HepG2 (cell line): ENCODE results near the gene PRRT2. TPM values are rescaled to one million over a fixed set of nuclear protein-coding genes. Genes with fewer than 3 reads are reported as not detected.
A peak's percentile ranks its signal among the peaks of the same experiment; 100 is the strongest.

Experiments
- ATAC-seq: fragments of 200-7000 bp; cut with Tn5 transposase; 3 replicates; pipeline ENCODE4 v1.9.1; 2020; ENCODE audit warnings: mild to moderate bottlenecking, moderate library complexity
- BruUV-seq: library from RNA; stranded (reverse); fragments of 400-500 nt; replicated peaks from 2 replicates; lab custom pipeline; 2021; lab: Mats Ljungman, UMichigan
- CTCF ChIA-PET: fragments of 300-600 bp; formaldehyde crosslinking; extraction: SDS; loops from one replicate; lab custom pipeline; 2021; ENCODE audit warnings: low total read pairs, inconsistent platforms, low intra/inter-chr PET ratio; lab: Yijun Ruan, JAX
- POLR2A ChIA-PET: fragments of 350-600 bp; sonication (Branson Sonifier 250); formaldehyde crosslinking; loops from one replicate; lab custom pipeline; 2020; ENCODE audit warnings: antibody characterized with exemption, inconsistent platforms; lab: Yijun Ruan, JAX
- DNase-seq: peaks from one replicate; pipeline ENCODE4 v3.0.0-alpha.2; 2015; ENCODE audit warnings: low spot score
- FAIRE-seq: peaks from 3 replicates; lab custom pipeline; 2011; peaks lifted over from hg19 to GRCh38; lab: Jason Lieb, UNC
- H2AFZ ChIP-seq: one replicate; pipeline ENCODE4 v1.6.1; 2011; ENCODE audit warnings: low read length, inconsistent platforms
- H3K27ac ChIP-seq: fragments of 300-600 bp; 3 replicates; pipeline ENCODE4 v1.8.0; 2011; ENCODE audit warnings: mixed run types, mild to moderate bottlenecking, mixed read lengths, low read length, inconsistent platforms; ENCODE audit not compliant: insufficient read depth; ENCODE audit errors: extremely low read length
- H3K27me3 ChIP-seq, 2 experiments: fragments of 200-600 bp in 1 of 2; 2 replicates in 1 of 2; 3 replicates in 1 of 2; pipeline versions ENCODE4 v1.6.0 to v1.8.0; 2011; ENCODE audit warnings: low read length in 2 of 2, mild to moderate bottlenecking in 2 of 2, moderate library complexity in 2 of 2, inconsistent platforms in 1 of 2; ENCODE audit not compliant: insufficient read depth in 2 of 2, control insufficient read depth in 1 of 2
- H3K36me3 ChIP-seq, 2 experiments: fragments of 200-600 bp in 1 of 2; replicated peaks in 1 of 2; 2 replicates in 1 of 2; 3 replicates in 1 of 2; pipeline versions ENCODE4 v1.5.1 to v1.8.0; 2011; ENCODE audit warnings: low read length in 2 of 2, inconsistent platforms in 1 of 2; ENCODE audit not compliant: insufficient read depth in 2 of 2, control insufficient read depth in 1 of 2
- H3K4me1 ChIP-seq: 2 replicates; pipeline ENCODE4 v1.5.1; 2012; ENCODE audit warnings: low read length, inconsistent platforms; ENCODE audit not compliant: insufficient read depth
- H3K4me2 ChIP-seq: 2 replicates; pipeline ENCODE4 v1.6.0; 2011; ENCODE audit warnings: low read depth, low read length, inconsistent platforms
- H3K4me3 ChIP-seq, 3 experiments: fragments of 200-600 bp in 1 of 3; sonication (generic), shearing (Covaris generic) in 1 of 3; replicated peaks in 1 of 3; 2 replicates each; pipeline ENCODE4 v1.5.1; 2011 to 2016; ENCODE audit warnings: low read length in 3 of 3, inconsistent platforms in 2 of 3, low read depth in 2 of 3, mild to moderate bottlenecking in 2 of 3, control low read depth in 1 of 3, mixed read lengths in 1 of 3; ENCODE audit not compliant: insufficient read depth in 1 of 3
- H3K79me2 ChIP-seq: one replicate; pipeline ENCODE4 v1.6.1; 2011; ENCODE audit warnings: low read length, inconsistent platforms; ENCODE audit not compliant: insufficient read depth
- H3K9ac ChIP-seq: 2 replicates; pipeline ENCODE4 v1.6.0; 2011; ENCODE audit warnings: mild to moderate bottlenecking, low read depth, low read length, inconsistent platforms; ENCODE audit not compliant: insufficient read depth
- H3K9me3 ChIP-seq: 2 replicates; pipeline ENCODE4 v1.5.1; 2012; ENCODE audit warnings: mild to moderate bottlenecking, low read length
- H4K20me1 ChIP-seq: 2 replicates; pipeline ENCODE4 v1.6.0; 2011; ENCODE audit warnings: inconsistent platforms, mild to moderate bottlenecking, low read length, moderate library complexity; ENCODE audit not compliant: insufficient read depth
- CTCF ChIP-seq: sonication (generic); formaldehyde crosslinking; IDR thresholded peaks from 2 replicates; pipeline ENCODE4 v1.5.0; 2020; ENCODE audit warnings: mild to moderate bottlenecking, missing genetic modification reagents, moderate library complexity
- DZIP1 ChIP-seq: sonication (generic); formaldehyde crosslinking; IDR thresholded peaks from 2 replicates; pipeline ENCODE4 v1.5.0; 2020; ENCODE audit warnings: mild to moderate bottlenecking, missing genetic modification reagents
- ETV6 ChIP-seq: sonication (generic); formaldehyde crosslinking; conservative IDR thresholded peaks from 2 replicates; pipeline ENCODE4 v1.4.0; 2020; ENCODE audit warnings: missing genetic modification reagents
- PAF1 ChIP-seq: IDR thresholded peaks from 2 replicates; pipeline ENCODE4 v1.6.1; 2016; ENCODE audit warnings: missing genetic modification reagents, missing compliant biosample characterization
- PITX1 ChIP-seq: sonication (generic); formaldehyde crosslinking; IDR thresholded peaks from 2 replicates; pipeline ENCODE4 v1.5.1; 2020; ENCODE audit warnings: mild to moderate bottlenecking, missing genetic modification reagents
- POLR2A ChIP-seq, 2 experiments: IDR thresholded peaks; 2 replicates each; pipeline ENCODE4 v1.6.1; 2011; ENCODE audit warnings: low read depth in 2 of 2, low read length in 2 of 2, mild to moderate bottlenecking in 1 of 2, moderate library complexity in 1 of 2; ENCODE audit not compliant: insufficient read depth in 1 of 2
- SRSF4 ChIP-seq: fragments of 200-400 bp; formaldehyde crosslinking; IDR thresholded peaks from one replicate; pipeline ENCODE4 v1.6.1; 2018; ENCODE audit warnings: mild to moderate bottlenecking, low read depth, low read length, moderate library complexity; ENCODE audit not compliant: poor library complexity, severe bottlenecking
- XRCC5 ChIP-seq: fragments of 200-400 bp; formaldehyde crosslinking; optimal IDR thresholded peaks from 2 replicates; pipeline ENCODE3; 2017; ENCODE audit warnings: mild to moderate bottlenecking, low read length
- ZBTB33 ChIP-seq: sonication (generic); formaldehyde crosslinking; IDR thresholded peaks from 2 replicates; pipeline ENCODE4 v1.4.0; 2020; ENCODE audit warnings: missing genetic modification reagents
- ZNF230 ChIP-seq: sonication (generic); formaldehyde crosslinking; IDR thresholded peaks from 2 replicates; pipeline ENCODE4 v1.4.0; 2020; ENCODE audit warnings: mild to moderate bottlenecking, missing genetic modification reagents
- ZNF501 ChIP-seq: sonication (generic); formaldehyde crosslinking; IDR thresholded peaks from 2 replicates; pipeline ENCODE4 v1.5.1; 2020; ENCODE audit warnings: mild to moderate bottlenecking, moderate library complexity, missing genetic modification reagents
- ZNF574 ChIP-seq: sonication (generic); formaldehyde crosslinking; IDR thresholded peaks from 2 replicates; pipeline ENCODE4 v1.4.0; 2020; ENCODE audit warnings: missing genetic modification reagents
- ZNF598 ChIP-seq: sonication (generic); formaldehyde crosslinking; IDR thresholded peaks from 2 replicates; pipeline ENCODE4 v1.5.1; 2020; ENCODE audit warnings: mild to moderate bottlenecking, missing genetic modification reagents, borderline replicate concordance
- ZNF737 ChIP-seq: sonication (generic); formaldehyde crosslinking; IDR thresholded peaks from 2 replicates; pipeline ENCODE4 v1.5.0; 2020; ENCODE audit warnings: missing genetic modification reagents, mild to moderate bottlenecking, borderline replicate concordance
- WGBS: methylation state at CpG from one replicate; pipeline ENCODE4 v1.1.6; 2017; ENCODE audit warnings: low lambda C conversion rate; 5-methylcytosine and 5-hydroxymethylcytosine counted together
- in situ Hi-C: cut with HindIII; loops from 2 replicates; pipeline ENCODE4 v1.10.0; 2017; ENCODE audit warnings: low pct_unique_long_range_greater_than_20kb; ENCODE audit not compliant: extremely low pct_ligation_motif_present
- intact Hi-C: fragments of 100-400 bp; cut with micrococcal nuclease; formaldehyde crosslinking; loops from one replicate; pipeline ENCODE4 v1.10.0; 2022; ENCODE audit not compliant: unreplicated experiment
- polyA plus RNA-seq, 8 experiments: library from polyadenylated mRNA; depleted of rRNA in 3 of 8; stranded (reverse) in 7 of 8; unstranded in 1 of 8; fragments of >200 nt; fragmentation: Illumina TruSeq in 4 of 8; extraction: Trizol in 4 of 8; gene quantifications; 2 replicates each; pipeline versions ENCODE4 v1.2.1 to v1.2.3, GENCODE V29; 2011 to 2016; ENCODE audit warnings: low read depth in 4 of 8, missing spikeins in 1 of 8, mixed read lengths in 1 of 8; ENCODE audit not compliant: insufficient read depth in 1 of 8
- total RNA-seq, 5 experiments: library from RNA; depleted of rRNA; stranded (reverse); fragments of >200 nt; fragmentation: Illumina TruSeq; extraction: Trizol; gene quantifications; 2 replicates each; pipeline ENCODE4 v1.2.3, GENCODE V29; 2016; ENCODE audit warnings: low read depth in 1 of 5

PRRT2 gene
- total and polyA plus RNA-seq, 2 of the 13 experiments (the other 11 are each of a cell fraction or from before 2014, with no cell fraction given), result 0.51 to 1.1 TPM

- in situ Hi-C loops, result loop anchor here (25.0 kb wide), 1 partner anchor 843 kb away; the partner anchor contains the start of genes FBRS and PRR14
- Histone ChIP-seq H3K4me3 (peak overlapping the region in 1 of 3 experiments; percentile 71; a peak in 2 of 6 replicates), H3K27ac (peak overlapping the region; percentile 24), H3K27me3 (no peaks in the 10 kb centered on the region; a peak in 2 of 5 replicates), H3K36me3 (peaks cover 0 to 9% of the 10 kb centered on the region in 2 experiments; a peak in 2 of 5 replicates), H3K4me2 (peak overlapping the region; percentile 86), H3K9ac (no peak overlapping the region), H3K4me1 (peaks cover 88% of the 10 kb centered on the region), H4K20me1 (peaks cover 5% of the 10 kb centered on the region; the same call in 1 of the 2 replicates), H3K79me2 (peaks cover 29% of the 10 kb centered on the region), H2AFZ (no peak overlapping the region), H3K9me3 (no peaks in the 10 kb centered on the region)
- BruUV-seq, result no TSS peak
- ChIA-PET POLR2A (interaction anchor here (1.3 to 7.0 kb wide), 9 partner anchors 8 to 142 kb away, joined by 3 to 145 read pairs (median 18); partner anchors contain the start of genes CDIPT, KIF22, MAZ and PRRT2), CTCF (interaction anchor here (3.3 kb wide), 1 partner anchor 29 kb away, joined by 12 read pairs; no protein-coding TSS in a partner anchor)
- no peak for DNase-seq
- 84% methylated on average over 15 of the region's 15 CpGs for WGBS
- no peak for ATAC-seq
- FAIRE-seq, result no peak
- intact Hi-C loops, result no loop called here
- TF ChIP-seq ZNF598 (CRISPR knock-in tag) (0 out of 2 replicates have a peak, but pooled peaks have one; percentile 41), ZNF230 (CRISPR knock-in tag) (no peak), ETV6 (CRISPR knock-in tag) (no peak), CTCF (CRISPR knock-in tag) (peak; percentile 63), DZIP1 (CRISPR knock-in tag) (no peak), ZNF574 (CRISPR knock-in tag) (peak; percentile 51; the same call in 1 of the 2 replicates), POLR2A (IDR thresholded peaks at IDR 0.05; ENCODE audit: insufficient read depth in 1 of 2, low read depth in 2 of 2, low read length in 2 of 2) (0 out of 4 replicates have a peak, but pooled peaks of 1 of the 2 experiments have one; percentile 29), ZNF501 (CRISPR knock-in tag) (0 out of 2 replicates have a peak, but pooled peaks have one; percentile 3), SRSF4 (no peak), ZBTB33 (CRISPR knock-in tag) (peak; percentile 85), ZNF737 (CRISPR knock-in tag) (no peak), XRCC5 (peak; percentile 28), PAF1 (CRISPR knock-in tag) (no peak), PITX1 (CRISPR knock-in tag) (0 out of 2 replicates have a peak, but pooled peaks have one; percentile 5)
Measured at GRCh38 chr16:29819506-29819905, 7.5 kb downstream of the PRRT2 start.
